ENCODE data around the gene SIL1. TPM values are rescaled to one million over a fixed set of nuclear protein-coding genes. Genes with fewer than 3 reads are reported as not detected.
A peak's percentile ranks its signal among the peaks of the same experiment; 100 is the strongest.

SIL1 gene
- total and polyA plus RNA-seq, 2 of the 13 experiments (the other 11 are each of a cell fraction or from before 2014, with no cell fraction given): 26.0 to 30.0 TPM

- TF ChIP-seq ZNF343 (CRISPR knock-in tag; IDR thresholded peaks at IDR 0.05) (peak; percentile 43; the same call in 1 of the 2 replicates), MEF2D (CRISPR knock-in tag; IDR thresholded peaks at IDR 0.05) (no peak), ATF2 (CRISPR knock-in tag; IDR thresholded peaks at IDR 0.05) (peak; percentile 16; the same call in 1 of the 2 replicates), MYC (CRISPR knock-in tag; IDR thresholded peaks at IDR 0.05; ENCODE audit: borderline replicate concordance) (peak; percentile 57; the same call in 1 of the 2 replicates), MATR3 (CRISPR knock-in tag; IDR thresholded peaks at IDR 0.05) (no peak), MXI1 (IDR thresholded peaks at IDR 0.05; ENCODE audit: borderline replicate concordance, low read depth, low read length) (peak; percentile 45; the same call in 1 of the 3 replicates), ZNF724P (CRISPR knock-in tag; IDR thresholded peaks at IDR 0.05; ENCODE audit: borderline replicate concordance) (no peak), HDAC6 (IDR thresholded peaks at IDR 0.05; ENCODE audit: low read depth, low read length) (no peak), DR1 (CRISPR knock-in tag; IDR thresholded peaks at IDR 0.05) (no peak), ZNF160 (CRISPR knock-in tag; IDR thresholded peaks at IDR 0.05) (0 out of 2 replicates have a peak, but pooled peaks have one; percentile 45), SIX4 (CRISPR knock-in tag; IDR thresholded peaks at IDR 0.05) (no peak), BHLHE40 (IDR thresholded peaks at IDR 0.05; ENCODE audit: low read length) (peak; percentile 71; the same call in 1 of the 2 replicates), BCL6 (CRISPR knock-in tag; IDR thresholded peaks at IDR 0.05) (no peak), PITX1 (CRISPR knock-in tag; IDR thresholded peaks at IDR 0.05) (0 out of 2 replicates have a peak, but pooled peaks have one; percentile 39), POGZ (CRISPR knock-in tag; IDR thresholded peaks at IDR 0.05) (peak; percentile 59; the same call in 1 of the 2 replicates), ZNF713 (CRISPR knock-in tag; IDR thresholded peaks at IDR 0.05) (no peak), RXRA (CRISPR knock-in tag; IDR thresholded peaks at IDR 0.05) (peak; percentile 91), CREM (IDR thresholded peaks at IDR 0.05) (peak; percentile 37; the same call in 1 of the 2 replicates), CREM (CRISPR knock-in tag; IDR thresholded peaks at IDR 0.05) (no peak), MAZ (IDR thresholded peaks at IDR 0.05; ENCODE audit: borderline replicate concordance, low read depth, low read length) (0 out of 2 replicates have a peak, but pooled peaks have one; percentile 16), MAZ (CRISPR knock-in tag; IDR thresholded peaks at IDR 0.05; ENCODE audit: low read depth) (no peak)
- TF ChIP-seq, protein P1, sequence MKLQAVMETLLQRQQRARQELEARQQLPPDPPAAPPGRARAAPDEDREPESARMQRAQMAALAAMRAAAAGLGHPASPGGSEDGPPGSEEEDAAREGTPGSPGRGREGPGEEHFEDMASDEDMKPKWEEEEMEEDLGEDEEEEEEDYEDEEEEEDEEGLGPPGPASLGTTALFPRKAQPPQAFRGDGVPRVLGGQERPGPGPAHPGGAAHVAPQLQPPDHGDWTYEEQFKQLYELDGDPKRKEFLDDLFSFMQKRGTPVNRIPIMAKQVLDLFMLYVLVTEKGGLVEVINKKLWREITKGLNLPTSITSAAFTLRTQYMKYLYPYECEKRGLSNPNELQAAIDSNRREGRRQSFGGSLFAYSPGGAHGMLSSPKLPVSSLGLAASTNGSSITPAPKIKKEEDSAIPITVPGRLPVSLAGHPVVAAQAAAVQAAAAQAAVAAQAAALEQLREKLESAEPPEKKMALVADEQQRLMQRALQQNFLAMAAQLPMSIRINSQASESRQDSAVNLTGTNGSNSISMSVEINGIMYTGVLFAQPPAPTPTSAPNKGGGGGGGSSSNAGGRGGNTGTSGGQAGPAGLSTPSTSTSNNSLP (IDR thresholded peaks at IDR 0.05; ENCODE audit: low read depth, low read length): 0 out of 2 replicates have a peak, but pooled peaks have one; percentile 29
- TF ChIP-seq, protein P2, sequence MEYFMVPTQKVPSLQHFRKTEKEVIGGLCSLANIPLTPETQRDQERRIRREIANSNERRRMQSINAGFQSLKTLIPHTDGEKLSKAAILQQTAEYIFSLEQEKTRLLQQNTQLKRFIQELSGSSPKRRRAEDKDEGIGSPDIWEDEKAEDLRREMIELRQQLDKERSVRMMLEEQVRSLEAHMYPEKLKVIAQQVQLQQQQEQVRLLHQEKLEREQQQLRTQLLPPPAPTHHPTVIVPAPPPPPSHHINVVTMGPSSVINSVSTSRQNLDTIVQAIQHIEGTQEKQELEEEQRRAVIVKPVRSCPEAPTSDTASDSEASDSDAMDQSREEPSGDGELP (IDR thresholded peaks at IDR 0.05; ENCODE audit: borderline replicate concordance, low read depth): peak; percentile 35; the same call in 1 of the 2 replicates
- TF ChIP-seq, protein P3, sequence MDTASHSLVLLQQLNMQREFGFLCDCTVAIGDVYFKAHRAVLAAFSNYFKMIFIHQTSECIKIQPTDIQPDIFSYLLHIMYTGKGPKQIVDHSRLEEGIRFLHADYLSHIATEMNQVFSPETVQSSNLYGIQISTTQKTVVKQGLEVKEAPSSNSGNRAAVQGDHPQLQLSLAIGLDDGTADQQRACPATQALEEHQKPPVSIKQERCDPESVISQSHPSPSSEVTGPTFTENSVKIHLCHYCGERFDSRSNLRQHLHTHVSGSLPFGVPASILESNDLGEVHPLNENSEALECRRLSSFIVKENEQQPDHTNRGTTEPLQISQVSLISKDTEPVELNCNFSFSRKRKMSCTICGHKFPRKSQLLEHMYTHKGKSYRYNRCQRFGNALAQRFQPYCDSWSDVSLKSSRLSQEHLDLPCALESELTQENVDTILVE (CRISPR knock-in tag; IDR thresholded peaks at IDR 0.05): no peak
- TF ChIP-seq, protein P4, sequence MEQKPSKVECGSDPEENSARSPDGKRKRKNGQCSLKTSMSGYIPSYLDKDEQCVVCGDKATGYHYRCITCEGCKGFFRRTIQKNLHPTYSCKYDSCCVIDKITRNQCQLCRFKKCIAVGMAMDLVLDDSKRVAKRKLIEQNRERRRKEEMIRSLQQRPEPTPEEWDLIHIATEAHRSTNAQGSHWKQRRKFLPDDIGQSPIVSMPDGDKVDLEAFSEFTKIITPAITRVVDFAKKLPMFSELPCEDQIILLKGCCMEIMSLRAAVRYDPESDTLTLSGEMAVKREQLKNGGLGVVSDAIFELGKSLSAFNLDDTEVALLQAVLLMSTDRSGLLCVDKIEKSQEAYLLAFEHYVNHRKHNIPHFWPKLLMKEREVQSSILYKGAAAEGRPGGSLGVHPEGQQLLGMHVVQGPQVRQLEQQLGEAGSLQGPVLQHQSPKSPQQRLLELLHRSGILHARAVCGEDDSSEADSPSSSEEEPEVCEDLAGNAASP (CRISPR knock-in tag; IDR thresholded peaks at IDR 0.05; ENCODE audit: borderline replicate concordance): peak; percentile 85
Measured at GRCh38 chr5:138964647-138965201, 233.4 kb downstream of the SIL1 start (continued).
